ENCODE data around the gene PEX1.
A peak's percentile ranks its signal among the peaks of the same experiment; 100 is the strongest.
"Not testable (repeated sequence)": the region's sequence is repeated elsewhere in the genome, so short reads cannot be mapped to it uniquely, and the experiment has no call there.

Gene PEX1

GRCh38 chr7:92456236-92456635 is 72.1 kb downstream of the PEX1 start:
- no peak for DNase-seq

DNA sequence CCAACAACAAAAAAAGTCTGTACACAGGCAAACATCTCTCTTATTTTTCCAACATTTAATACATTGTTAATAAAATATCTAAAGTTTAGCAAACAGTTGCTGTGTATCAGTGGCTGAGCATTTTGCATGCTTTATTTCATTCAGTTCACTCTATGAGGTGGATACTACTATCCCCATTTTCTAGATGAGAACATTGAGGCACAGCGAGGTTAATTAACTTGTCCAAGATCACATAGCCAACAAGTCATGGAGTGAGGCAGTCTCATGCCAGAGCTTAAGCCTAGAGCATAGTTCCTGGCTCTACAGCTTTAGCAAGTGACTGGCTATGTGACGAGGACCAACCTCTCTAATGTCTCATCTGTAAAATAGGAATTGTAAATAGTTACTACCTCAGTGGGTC is 76.7 kb downstream of the PEX1 start:
- DNase-seq = no peak

DNA sequence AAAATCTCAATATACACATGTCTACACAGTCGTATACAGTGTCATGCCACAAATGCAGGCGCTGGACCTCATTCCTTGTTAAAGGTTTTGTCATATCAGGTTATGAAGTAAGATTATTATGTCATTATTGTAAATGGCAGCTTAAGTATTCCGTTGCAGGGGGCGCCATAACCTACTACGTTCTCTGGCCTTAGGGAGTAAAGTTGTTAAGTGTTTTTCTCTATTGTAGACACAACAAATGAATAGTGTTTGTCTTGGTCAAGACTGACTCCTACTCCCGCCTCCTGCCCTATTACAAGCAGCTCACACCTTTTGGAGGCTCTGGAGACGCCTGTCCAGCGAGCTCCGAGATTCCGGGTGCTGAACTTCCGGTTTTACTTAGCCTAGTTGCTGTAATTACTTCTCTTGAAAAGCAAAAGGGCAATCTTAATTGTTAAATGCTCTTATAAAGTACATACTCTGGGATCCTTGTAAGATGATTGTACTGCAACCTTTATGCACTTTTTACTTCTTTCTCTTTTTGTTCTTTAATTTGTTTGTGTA is 80.0 kb downstream of the PEX1 start:
- peak; percentile 50 for DNase-seq

GRCh38 chr7:92447345-92448204 is 80.7 kb downstream of the PEX1 start, which contains the start of gene GATAD1:
Gene GATAD1 (plus strand): TSS chr7:92447482. CDS start chr7:92447730, 248 bp downstream.
- peak; percentile 95 for DNase-seq

- no peak for DNase-seq
Measured at GRCh38 chr7:92446869-92447344, 81.4 kb downstream of the PEX1 start.

DNA sequence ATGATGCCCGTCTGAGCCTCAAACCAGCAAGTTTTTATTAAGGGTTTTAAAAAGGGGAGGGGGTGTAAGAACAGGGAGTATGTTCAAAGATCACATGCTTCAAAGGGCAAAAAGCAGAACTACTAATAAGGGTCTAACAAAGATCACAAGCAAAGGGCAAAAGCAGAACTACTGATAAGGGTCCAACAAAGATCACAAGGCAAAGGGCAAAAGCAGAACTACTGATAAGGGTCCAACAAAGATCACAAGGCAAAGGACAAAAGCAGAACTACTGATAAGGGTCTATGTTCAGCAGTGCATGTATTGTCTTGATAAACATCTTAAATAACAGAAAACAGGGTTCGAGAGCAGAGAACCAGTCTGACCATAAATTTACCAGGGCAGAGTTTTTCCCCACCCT is 85.6 kb downstream of the PEX1 start:
- not testable (repeated sequence) for DNase-seq

GRCh38 chr7:92437956-92438491 is 90.3 kb downstream of the PEX1 start:
- no peak for DNase-seq

Data from right forelimb (tissue), 1 donor.